NCI-H345 treated with DMSO at 0.1 percent for 48 hours (cell line): Measurements from ENCODE around the gene NDUFS2.
"Not testable (repeated sequence)": the region's sequence is repeated elsewhere in the genome, so short reads cannot be mapped to it uniquely, and the experiment has no call there.

Experiments used
- DNase-seq: peaks from one replicate; lab custom pipeline; 2025; ENCODE audit not compliant: unreplicated experiment; lab: John Stamatoyannopoulos, UW

NDUFS2 gene

GRCh38 chr1:161218301-161219077 is 16.3 kb downstream of the NDUFS2 start:
- DNase-seq, result no peak

GRCh38 chr1:161219078-161219892 is 17.1 kb downstream of the NDUFS2 start:
- DNase-seq, result no peak

- no peak for DNase-seq
Observed at GRCh38 chr1:161220002-161220401, 17.8 kb downstream of the NDUFS2 start.

GRCh38 chr1:161222175-161223019 is 20.2 kb downstream of the NDUFS2 start:
- no peak for DNase-seq

GRCh38 chr1:161223805-161224694 is 21.9 kb downstream of the NDUFS2 start:
- DNase-seq, result no peak

GRCh38 chr1:161224695-161225087 is 22.5 kb downstream of the NDUFS2 start:
- DNase-seq, result not testable (repeated sequence)

GRCh38 chr1:161225178-161225533 is 23.0 kb downstream of the NDUFS2 start:
- DNase-seq, result no peak

GRCh38 chr1:161225534-161226319 is 23.6 kb downstream of the NDUFS2 start, which contains the start of gene TOMM40L:
TOMM40L (plus strand) TSS chr1:161226060; CDS start chr1:161226490, 430 bp downstream.
- DNase-seq, result peak; percentile 85

- no peak for DNase-seq
Observed at GRCh38 chr1:161226320-161226711, 24.1 kb downstream of the NDUFS2 start.

GRCh38 chr1:161226759-161227158 is 24.6 kb downstream of the NDUFS2 start:
- DNase-seq, result no peak

GRCh38 chr1:161227196-161227871 is 25.2 kb downstream of the NDUFS2 start:
- DNase-seq, result peak; percentile 80

GRCh38 chr1:161228032-161228431 is 25.9 kb downstream of the NDUFS2 start:
- DNase-seq, result no peak

- no peak for DNase-seq
Observed at GRCh38 chr1:161229896-161230295, 27.7 kb downstream of the NDUFS2 start.

- no peak for DNase-seq
Observed at GRCh38 chr1:161230762-161231161, 28.6 kb downstream of the NDUFS2 start.

- no peak for DNase-seq
Observed at GRCh38 chr1:161233102-161233501, 30.9 kb downstream of the NDUFS2 start.

- DNase-seq, result no peak
Observed at GRCh38 chr1:161235957-161236775, 34.0 kb downstream of the NDUFS2 start.

- no peak for DNase-seq
Observed at GRCh38 chr1:161238039-161238473, 35.9 kb downstream of the NDUFS2 start, which contains the start of gene NR1I3. NR1I3 (minus strand) TSS chr1:161238203; CDS start chr1:161236565, 1,638 bp downstream.

GRCh38 chr1:161241682-161242081 is 39.5 kb downstream of the NDUFS2 start:
- DNase-seq, result no peak
